K562 (cell line): ENCODE results near the gene BIK. TPM values are rescaled to one million over a fixed set of nuclear protein-coding genes. Genes with fewer than 3 reads are reported as not detected.

Experiments used
- ARID4B ChIP-seq: sonication (generic); formaldehyde crosslinking; IDR thresholded peaks from 2 replicates; pipeline ENCODE4 v1.8.0; 2022; ENCODE audit warnings: mild to moderate bottlenecking, missing genetic modification reagents
- ATF6 ChIP-seq: sonication (generic); formaldehyde crosslinking; IDR thresholded peaks from 2 replicates; pipeline ENCODE4 v1.4.0; 2020; ENCODE audit warnings: mild to moderate bottlenecking, missing genetic modification reagents
- EHMT2 ChIP-seq: fragments of 450-650 bp; IDR thresholded peaks from 2 replicates; pipeline ENCODE4 v1.6.1; 2018; ENCODE audit warnings: antibody characterized with exemption
- HMG20A ChIP-seq: fragments of 450-650 bp; formaldehyde crosslinking; conservative IDR thresholded peaks from 2 replicates; pipeline ENCODE4 v1.4.0; 2020; ENCODE audit warnings: mild to moderate bottlenecking, mixed read lengths
- MGA ChIP-seq: fragments of 450-650 bp; IDR thresholded peaks from 2 replicates; pipeline ENCODE4 v1.6.1; 2016; ENCODE audit warnings: mild to moderate bottlenecking, moderate library complexity
- SIX5 ChIP-seq, 2 experiments: IDR thresholded peaks; 2 replicates each; pipeline ENCODE4 v1.6.1; 2011; ENCODE audit warnings: low read length in 2 of 2, borderline replicate concordance in 1 of 2, low read depth in 1 of 2, mild to moderate bottlenecking in 1 of 2, moderate library complexity in 1 of 2; ENCODE audit not compliant: insufficient read depth in 1 of 2
- polyA plus RNA-seq, 8 experiments: library from polyadenylated mRNA; depleted of rRNA in 4 of 8; stranded (reverse) in 5 of 8; unstranded in 3 of 8; fragments of >200 nt; fragmentation: Nextera tagmentation in 2 of 8; fragmentation: Illumina TruSeq in 1 of 8; extraction: Ambion mirVana in 2 of 8; extraction: Trizol in 1 of 8; gene quantifications; 2 replicates each; pipeline versions ENCODE4 v1.2.1 to v1.2.3, GENCODE V29; 2011 to 2014; ENCODE audit warnings: inconsistent platforms in 1 of 8, missing spikeins in 1 of 8
- total RNA-seq, 7 experiments: library from RNA; depleted of rRNA in 6 of 7; stranded (reverse); fragments of >200 nt in 6 of 7; fragmentation: Illumina TruSeq in 2 of 7; extraction: Trizol in 2 of 7; gene quantifications; 2 replicates each; pipeline versions ENCODE4 v1.2.1 to v1.2.3, GENCODE V29; 2011 to 2021; ENCODE audit warnings: low replicate concordance in 1 of 7
- TF ChIP-seq, protein P1 (sequence below): sonication (generic); formaldehyde crosslinking; IDR thresholded peaks from 2 replicates; pipeline ENCODE4 v1.8.1; 2022; ENCODE audit warnings: missing genetic modification reagents

BIK gene
- total and polyA plus RNA-seq, 9 of the 15 experiments (the other 6 are each of a cell fraction or from before 2014, with no cell fraction given), result 0.08 to 0.23 (median 0.18) TPM; not detected in 4

GRCh38 chr22:43152357-43153071 is 42.0 kb downstream of the BIK start (continued):
- TF ChIP-seq MGA (peak; percentile 23), ATF6 (CRISPR knock-in tag) (no peak), EHMT2 (no peak), SIX5 (IDR thresholded peaks at IDR 0.05; ENCODE audit: borderline replicate concordance in 1 of 2, insufficient read depth in 1 of 2, low read depth in 1 of 2, low read length in 2 of 2) (no peak), ARID4B (CRISPR knock-in tag) (no peak), HMG20A (CRISPR knock-in tag) (no peak)
- TF ChIP-seq, protein P1, sequence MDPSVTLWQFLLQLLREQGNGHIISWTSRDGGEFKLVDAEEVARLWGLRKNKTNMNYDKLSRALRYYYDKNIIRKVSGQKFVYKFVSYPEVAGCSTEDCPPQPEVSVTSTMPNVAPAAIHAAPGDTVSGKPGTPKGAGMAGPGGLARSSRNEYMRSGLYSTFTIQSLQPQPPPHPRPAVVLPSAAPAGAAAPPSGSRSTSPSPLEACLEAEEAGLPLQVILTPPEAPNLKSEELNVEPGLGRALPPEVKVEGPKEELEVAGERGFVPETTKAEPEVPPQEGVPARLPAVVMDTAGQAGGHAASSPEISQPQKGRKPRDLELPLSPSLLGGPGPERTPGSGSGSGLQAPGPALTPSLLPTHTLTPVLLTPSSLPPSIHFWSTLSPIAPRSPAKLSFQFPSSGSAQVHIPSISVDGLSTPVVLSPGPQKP (CRISPR knock-in tag), result no peak
